ENCODE results near the gene TCEA3.
A peak's percentile ranks its signal among the peaks of the same experiment; 100 is the strongest.

The TCEA3 gene

GRCh38 chr1:23362218-23362713 is 62.3 kb downstream of the TCEA3 start:
- no peak for DNase-seq

- no peak for DNase-seq
These were observed 66.2 kb downstream of the TCEA3 start for GRCh38 chr1:23358310-23358875.

- DNase-seq: no peak
These were observed 67.2 kb downstream of the TCEA3 start for GRCh38 chr1:23357138-23357908.

- DNase-seq: no peak
These were observed 67.9 kb downstream of the TCEA3 start for GRCh38 chr1:23356471-23357137.

GRCh38 chr1:23354245-23354644 is 70.3 kb downstream of the TCEA3 start:
- DNase-seq: no peak

GRCh38 chr1:23352096-23352695 is 72.4 kb downstream of the TCEA3 start:
- no peak for DNase-seq

- DNase-seq: no peak
These were observed 78.6 kb downstream of the TCEA3 start for GRCh38 chr1:23345920-23346319.

GRCh38 chr1:23344987-23345472 is 79.5 kb downstream of the TCEA3 start:
- no peak for DNase-seq

- DNase-seq: peak; percentile 100
These were observed 80.2 kb downstream of the TCEA3 start, which contains the start of gene HNRNPR for GRCh38 chr1:23344111-23344986. TSS of gene HNRNPR (minus strand) at chr1:23344284. CDS start at chr1:23341008, 3,276 bp downstream.

- peak; percentile 69 for DNase-seq
These were observed 81.1 kb downstream of the TCEA3 start for GRCh38 chr1:23343221-23344110.

GRCh38 chr1:23341931-23342692 is 82.4 kb downstream of the TCEA3 start:
- DNase-seq: peak; percentile 67

- no peak for DNase-seq
These were observed 84.9 kb downstream of the TCEA3 start for GRCh38 chr1:23339632-23340031.

GRCh38 chr1:23337869-23338268 is 86.7 kb downstream of the TCEA3 start:
- no peak for DNase-seq

GRCh38 chr1:23331713-23332112 is 92.8 kb downstream of the TCEA3 start:
- no peak for DNase-seq
